ENCODE data around the gene ST7.

DNA sequence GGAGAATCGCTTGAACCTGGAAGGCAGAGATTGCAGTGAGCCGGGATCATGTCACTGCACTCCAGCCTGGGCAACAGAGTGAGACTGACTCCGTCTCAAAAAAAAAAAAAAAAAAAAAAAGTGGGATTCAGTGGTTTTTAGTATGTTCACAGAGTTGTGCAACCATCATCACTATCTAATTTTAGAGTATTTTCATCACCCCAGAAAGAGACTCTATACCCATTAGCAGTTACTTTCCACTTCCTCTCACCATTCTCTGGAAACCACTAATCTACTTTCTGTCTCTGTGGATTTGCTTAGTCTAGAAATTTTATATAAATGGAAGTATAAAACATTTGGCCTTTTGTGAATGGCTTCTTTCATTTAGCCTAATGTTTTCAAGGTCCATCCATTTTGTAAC is 113.4 kb downstream of the ST7 start:
- TF ChIP-seq, protein P1, sequence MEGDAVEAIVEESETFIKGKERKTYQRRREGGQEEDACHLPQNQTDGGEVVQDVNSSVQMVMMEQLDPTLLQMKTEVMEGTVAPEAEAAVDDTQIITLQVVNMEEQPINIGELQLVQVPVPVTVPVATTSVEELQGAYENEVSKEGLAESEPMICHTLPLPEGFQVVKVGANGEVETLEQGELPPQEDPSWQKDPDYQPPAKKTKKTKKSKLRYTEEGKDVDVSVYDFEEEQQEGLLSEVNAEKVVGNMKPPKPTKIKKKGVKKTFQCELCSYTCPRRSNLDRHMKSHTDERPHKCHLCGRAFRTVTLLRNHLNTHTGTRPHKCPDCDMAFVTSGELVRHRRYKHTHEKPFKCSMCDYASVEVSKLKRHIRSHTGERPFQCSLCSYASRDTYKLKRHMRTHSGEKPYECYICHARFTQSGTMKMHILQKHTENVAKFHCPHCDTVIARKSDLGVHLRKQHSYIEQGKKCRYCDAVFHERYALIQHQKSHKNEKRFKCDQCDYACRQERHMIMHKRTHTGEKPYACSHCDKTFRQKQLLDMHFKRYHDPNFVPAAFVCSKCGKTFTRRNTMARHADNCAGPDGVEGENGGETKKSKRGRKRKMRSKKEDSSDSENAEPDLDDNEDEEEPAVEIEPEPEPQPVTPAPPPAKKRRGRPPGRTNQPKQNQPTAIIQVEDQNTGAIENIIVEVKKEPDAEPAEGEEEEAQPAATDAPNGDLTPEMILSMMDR (IDR thresholded peaks at IDR 0.05; ENCODE audit: poor library complexity), result no peak
- TF ChIP-seq EZH2phosphoT487 (IDR thresholded peaks at IDR 0.05; ENCODE audit: low read depth, severe bottlenecking, unreplicated experiment), result no peak

Measured in hepatocyte (in vitro differentiated cells).